Stimulated activated CD8-positive, alpha-beta memory T cell treated with anti-CD3 and anti-CD28 coated beads, Interleukin-7, amount 100 ng/mL, for 4 hours (primary cell): ENCODE data around the gene FRMD3.

Source experiments
- DNase-seq, 2 donors: peaks; one replicate each; pipeline ENCODE4 v3.0.0-alpha.2; 2020; ENCODE audit warnings: low read depth in 2 of 2

FRMD3 gene

DNA sequence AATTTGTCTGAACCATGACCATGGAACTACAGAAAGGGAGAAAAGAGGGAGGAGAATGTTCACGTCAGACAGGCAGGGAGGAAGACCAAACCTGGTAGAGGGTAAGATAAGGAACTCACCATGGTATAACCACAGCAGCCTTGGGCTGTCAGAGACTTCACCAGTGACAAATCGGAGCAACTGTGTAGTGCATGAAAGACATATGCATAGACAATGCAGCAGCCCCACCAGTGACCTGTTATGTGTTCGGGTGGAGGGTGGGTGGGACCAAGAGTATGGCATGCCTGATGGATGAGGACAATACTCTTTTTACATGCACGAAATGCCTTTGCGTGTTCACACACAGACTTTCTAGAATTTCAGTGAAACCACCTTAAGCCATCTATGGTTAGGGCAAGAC is 253.5 kb downstream of the FRMD3 start:
- no peak for DNase-seq

DNA sequence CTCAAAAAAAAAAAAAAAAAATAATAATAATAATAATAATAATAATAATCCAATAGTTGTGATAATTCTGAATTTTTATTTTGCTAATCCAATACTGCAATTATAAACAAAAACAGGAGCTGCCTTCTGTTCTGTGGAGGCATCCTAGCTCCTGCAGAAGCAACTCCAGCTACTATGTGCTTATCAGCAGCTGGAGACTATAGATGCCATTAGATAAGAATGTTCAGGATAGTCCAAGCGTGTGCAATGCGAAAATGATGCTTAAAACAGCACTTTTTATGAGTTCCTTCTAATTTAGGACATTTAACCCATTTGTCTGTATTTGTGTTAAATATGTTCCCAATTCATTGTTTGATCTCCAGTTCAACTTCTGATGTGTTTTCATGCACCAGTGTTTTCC is 254.7 kb downstream of the FRMD3 start:
- no peak for DNase-seq

DNA sequence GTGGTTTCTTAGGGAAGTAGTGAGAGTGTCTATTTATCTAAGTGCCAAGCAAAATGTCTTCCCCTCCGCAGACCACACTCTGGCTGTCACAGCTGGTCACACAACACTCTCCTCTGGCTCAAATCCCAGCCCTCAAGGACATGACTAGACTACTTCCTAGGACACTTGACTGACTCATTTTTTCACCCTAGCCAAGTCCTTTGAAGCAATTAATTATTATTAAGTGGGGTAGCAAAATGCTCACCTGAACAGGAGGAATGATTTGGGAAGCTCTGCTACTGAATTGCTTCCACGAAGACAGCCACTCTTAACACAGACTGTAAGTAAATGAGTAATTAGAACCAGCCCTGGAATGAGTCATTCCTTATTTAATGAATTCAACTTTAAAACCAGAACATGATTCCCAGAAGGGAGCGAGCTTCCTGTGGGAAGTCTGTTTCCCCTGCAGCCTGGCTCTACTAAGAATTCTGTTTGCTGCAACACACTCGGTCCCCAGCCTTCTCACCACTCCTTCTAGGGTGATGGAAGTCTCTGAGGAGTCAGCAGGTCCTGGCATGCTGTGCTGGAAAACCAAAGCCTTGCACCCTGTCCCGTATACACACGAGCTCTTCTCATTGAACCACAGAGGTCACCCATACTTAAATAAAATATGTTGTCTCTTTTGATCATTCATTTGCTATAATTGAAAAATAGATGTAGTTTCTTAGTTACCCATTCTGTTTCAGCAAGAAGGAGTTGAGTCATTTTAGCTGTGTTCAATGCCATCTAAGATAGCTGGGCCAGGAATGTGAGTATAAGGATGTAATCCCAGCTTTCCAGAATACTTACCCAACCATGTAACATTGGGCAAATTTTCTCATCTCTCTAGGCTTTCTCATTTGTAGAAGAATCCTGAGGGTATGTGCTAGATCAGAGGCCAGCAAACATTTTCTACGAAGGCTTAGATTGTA is 256.6 kb downstream of the FRMD3 start:
- no peak for DNase-seq

DNA sequence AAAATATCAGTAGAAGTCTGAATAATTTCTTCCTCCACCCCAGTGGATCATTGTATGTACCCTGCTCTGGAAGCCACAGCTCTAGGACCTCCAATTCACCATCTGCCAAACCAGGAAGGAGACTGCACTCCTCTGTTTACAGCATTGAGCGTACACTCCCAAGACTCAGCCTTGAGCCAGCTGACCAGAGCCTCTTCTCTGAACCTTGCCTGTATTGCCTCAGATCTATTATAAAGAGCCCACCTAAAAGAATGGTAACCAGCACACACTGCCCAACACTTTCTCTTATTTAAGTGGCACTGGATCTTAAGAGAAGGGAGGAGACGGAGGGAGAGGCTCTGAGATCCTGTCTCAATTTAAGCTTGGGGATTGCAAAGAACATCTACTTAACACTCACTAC is 257.4 kb downstream of the FRMD3 start:
- no peak for DNase-seq

GRCh38 chr9:83280268-83280667 is 257.9 kb downstream of the FRMD3 start:
- DNase-seq = no peak

DNA sequence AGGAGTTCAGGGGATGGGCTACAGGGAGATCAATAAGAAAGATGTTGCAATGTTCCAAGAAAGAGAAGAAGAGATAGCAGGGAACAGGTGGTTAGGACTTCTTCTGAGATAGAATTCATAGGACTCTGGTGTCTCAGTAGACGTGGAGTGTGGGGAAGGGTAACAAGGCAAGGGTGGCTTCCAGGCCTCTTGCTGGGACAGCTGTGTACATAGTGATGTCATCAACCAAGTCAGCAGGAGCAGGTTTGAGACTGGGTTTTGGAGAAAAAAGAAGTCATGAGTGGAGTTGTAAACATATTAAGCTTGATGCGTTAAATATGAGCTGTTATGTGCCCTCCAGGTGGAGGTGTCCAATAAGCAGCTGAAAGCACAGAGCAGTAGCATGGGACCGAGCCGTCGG is 263.4 kb downstream of the FRMD3 start:
- DNase-seq = no peak

GRCh38 chr9:83271665-83272071 is 266.5 kb downstream of the FRMD3 start:
- DNase-seq = no peak

DNA sequence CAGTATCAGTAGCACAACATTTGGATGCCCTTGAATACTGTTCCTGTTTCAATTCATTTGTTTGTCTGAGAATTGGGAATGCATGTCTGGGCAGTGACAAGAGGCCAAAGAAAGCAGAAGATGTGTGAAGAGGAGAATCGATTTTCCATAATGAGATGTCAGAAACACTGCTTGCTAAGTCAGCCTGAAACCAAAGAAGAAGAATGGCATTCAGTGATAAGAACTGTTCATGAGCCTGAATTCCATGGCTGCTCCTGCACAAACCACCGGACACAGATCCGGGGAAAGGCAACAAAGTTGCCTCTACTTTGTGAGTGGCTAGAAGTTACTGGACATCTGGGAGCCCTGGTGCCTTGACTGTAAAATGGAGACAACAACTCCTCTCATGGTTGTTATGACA is 268.1 kb downstream of the FRMD3 start:
- no peak for DNase-seq

- no peak for DNase-seq
Observed at GRCh38 chr9:83267741-83268140, 270.5 kb downstream of the FRMD3 start.

GRCh38 chr9:83266666-83267496 is 271.3 kb downstream of the FRMD3 start:
- DNase-seq = no peak

DNA sequence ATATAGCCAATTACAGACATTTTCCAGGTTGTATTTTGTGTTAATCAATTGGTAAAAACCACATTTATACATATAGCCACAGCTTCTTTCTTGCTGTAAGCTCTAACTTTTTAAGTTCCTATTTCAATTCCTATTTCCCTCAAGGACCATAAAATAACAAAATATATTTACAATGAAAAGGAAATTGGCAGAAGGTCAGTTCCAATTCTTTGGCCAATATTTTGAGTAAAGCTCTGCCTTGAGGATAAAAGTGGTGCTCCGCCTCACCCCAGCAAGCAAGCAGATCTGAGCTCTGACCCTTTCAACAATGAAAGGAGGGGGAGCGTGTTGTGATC is 271.9 kb downstream of the FRMD3 start:
- DNase-seq = no peak

DNA sequence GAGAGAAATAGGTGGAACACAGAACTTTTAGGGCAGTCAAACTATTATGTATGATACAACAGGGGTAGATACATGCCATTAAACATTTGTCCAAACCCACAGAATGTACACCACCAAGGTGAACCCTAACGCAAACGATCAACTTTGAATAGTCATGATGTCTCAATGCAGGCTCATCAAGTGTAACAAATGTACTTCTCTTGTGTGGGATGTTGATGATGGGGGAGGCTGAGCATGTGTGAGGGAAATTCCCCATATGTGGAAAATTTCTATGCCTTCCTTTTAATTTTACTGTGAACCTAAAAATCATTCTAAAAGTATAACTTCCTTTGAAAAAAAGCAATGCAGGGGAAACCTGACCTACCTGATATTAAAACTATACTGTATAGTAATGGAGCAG is 273.9 kb downstream of the FRMD3 start:
- DNase-seq = no peak

DNA sequence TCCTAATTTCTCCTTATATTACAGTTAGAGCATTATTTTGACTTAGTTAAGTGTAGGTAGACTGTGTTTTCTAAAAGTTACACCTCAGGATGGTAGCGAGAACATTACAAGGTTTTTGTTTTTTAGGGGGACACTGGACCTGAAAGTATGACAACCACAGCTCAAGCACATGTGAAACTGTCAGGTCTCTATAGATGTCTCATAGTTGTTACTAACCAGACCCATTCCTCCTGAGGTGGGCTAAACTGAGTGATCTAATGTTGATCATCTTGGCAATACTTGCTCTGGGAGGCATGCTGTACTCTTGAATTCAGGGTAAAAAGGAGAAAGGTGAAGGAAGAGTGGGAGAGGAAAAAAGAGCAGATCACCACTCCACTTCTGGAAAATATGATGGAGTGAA is 278.6 kb downstream of the FRMD3 start:
- no peak for DNase-seq

DNA sequence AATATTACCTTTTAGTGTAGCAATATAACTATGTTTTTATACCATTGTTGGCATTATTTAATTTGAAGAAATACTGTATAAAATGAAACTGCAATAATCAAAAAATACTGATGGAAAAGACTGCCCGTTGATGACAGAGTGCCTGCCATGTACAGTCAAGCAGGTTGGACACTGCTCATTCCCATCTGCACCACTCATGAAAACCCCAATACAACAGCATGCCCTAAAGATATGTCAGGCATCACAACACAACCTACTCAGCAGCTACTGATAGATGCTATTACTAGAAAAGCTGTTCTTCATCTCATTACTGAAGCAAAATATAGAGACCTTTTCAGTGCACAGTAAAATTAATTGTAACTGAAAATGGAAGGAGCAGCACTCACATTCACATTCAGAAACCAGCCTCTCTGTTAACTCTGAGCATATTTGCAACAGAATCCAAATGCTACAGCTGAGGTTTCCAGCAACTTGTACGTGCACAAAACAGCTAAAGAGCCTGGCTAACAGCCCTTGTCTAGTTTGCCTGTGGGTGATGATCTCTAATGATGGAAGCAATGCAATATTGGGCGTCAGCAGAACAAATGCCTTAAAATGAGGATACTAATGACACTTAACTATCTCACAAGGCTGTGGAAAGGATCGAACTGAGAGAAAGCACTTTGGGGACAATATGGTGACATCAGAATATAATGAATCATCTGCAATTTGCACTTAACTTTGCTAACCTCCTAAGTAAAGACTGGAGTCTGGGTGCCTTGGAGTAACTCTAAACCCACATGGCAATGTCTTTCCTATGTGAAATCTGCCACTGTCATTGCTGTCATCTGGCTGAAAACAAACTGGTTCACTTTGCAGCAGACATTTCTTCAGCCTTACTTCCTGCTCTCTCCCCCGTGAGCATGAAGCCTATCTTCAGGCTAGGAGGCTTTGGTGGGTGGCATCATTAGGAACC is 280.0 kb downstream of the FRMD3 start:
- DNase-seq = no peak

GRCh38 chr9:83247732-83248131 is 290.5 kb downstream of the FRMD3 start:
- DNase-seq = no peak

- DNase-seq = no peak
Observed at GRCh38 chr9:83245979-83246659, 292.1 kb downstream of the FRMD3 start.

GRCh38 chr9:83242066-83242465 is 296.1 kb downstream of the FRMD3 start:
- no peak for DNase-seq

DNA sequence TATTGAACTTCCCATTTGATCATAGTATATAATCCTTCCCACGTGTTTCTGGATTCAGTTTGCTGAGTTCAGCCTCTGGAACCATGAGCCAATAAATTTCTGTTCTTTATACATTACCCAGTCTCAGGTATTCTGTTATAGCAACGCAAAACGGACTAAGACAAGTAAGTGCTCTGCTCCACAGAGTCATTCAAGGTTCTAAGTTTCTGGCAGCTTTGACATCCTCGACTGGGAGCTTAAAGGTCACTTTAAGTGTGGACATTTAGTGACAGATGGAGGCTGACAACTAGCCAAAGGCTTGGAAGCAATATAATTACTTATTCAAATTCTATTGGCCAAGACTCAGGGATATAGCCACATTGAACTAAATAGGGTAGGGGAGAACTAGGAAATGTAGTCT is 297.5 kb downstream of the FRMD3 start:
- no peak for DNase-seq

DNA sequence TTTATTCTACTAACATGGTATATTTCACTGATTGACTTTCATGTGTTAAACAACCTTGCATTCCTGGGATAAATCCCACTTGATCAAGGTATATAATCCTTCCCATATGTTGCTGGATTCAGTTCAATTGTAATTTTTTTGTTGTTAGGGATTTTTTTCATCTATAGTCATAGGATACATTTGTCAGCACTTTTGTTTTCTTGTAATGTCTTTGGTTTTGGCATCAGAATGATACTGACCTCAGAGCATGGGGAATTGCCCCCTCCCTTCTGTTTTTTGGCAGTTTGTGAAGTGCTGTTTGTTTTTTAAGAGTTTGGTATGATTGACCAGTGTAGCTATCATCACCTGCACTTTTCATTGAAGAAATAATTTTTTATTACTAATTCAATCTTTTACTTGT is 298.5 kb downstream of the FRMD3 start:
- no peak for DNase-seq

GRCh38 chr9:83238871-83239640 is 299.1 kb downstream of the FRMD3 start:
- DNase-seq = no peak
